CD1c-positive myeloid dendritic cell (primary cell): ENCODE results near the gene ENO3.
A peak's percentile ranks its signal among the peaks of the same experiment; 100 is the strongest.

Experiments used
- DNase-seq: peaks from one replicate; pipeline ENCODE4 v3.0.0-alpha.2; 2016; ENCODE audit errors: extremely low spot score

ENO3 gene

DNA sequence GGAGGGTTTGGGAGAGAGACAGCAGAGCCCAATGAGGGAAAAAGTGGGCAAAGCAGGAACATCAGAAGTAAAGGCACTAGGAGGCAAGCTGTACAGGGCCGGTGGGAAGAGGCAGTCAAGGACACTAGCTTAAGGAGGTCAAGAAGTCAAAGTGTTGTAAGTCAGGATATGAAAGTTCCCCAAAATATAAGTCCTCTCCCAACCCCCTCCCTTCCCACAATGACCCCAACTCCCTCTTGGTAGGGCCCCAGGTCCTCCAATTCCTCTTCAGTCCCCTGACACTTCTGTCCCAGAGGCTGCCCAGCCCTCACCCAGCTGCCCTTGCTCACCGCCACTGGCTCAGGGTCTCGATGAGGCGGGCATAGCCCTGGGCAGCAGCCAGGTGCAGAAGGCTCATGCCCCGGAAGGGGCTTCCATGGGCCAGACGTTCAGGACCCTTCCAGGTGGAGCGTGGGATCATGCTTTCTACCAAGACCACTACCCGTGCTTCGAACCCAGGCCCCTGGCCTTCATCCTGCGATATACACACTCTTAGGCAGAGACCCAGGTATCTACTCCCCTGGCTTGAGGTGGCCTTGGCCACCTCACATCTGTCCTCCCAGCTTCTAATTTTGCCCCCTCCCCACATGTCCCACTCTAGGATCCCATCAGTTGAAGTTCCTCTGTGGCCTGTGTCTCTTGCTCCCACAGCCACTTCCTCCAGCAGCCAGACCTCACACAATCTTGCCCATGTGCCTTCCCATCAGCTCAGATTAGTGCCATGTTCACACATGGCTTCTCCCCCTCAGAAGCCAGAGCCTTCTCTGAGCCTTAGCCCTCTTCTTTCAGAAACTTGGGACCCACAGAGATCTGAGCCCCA lies 22.6 kb downstream of the ENO3 start:
- DNase-seq, result peak; percentile 34

DNA sequence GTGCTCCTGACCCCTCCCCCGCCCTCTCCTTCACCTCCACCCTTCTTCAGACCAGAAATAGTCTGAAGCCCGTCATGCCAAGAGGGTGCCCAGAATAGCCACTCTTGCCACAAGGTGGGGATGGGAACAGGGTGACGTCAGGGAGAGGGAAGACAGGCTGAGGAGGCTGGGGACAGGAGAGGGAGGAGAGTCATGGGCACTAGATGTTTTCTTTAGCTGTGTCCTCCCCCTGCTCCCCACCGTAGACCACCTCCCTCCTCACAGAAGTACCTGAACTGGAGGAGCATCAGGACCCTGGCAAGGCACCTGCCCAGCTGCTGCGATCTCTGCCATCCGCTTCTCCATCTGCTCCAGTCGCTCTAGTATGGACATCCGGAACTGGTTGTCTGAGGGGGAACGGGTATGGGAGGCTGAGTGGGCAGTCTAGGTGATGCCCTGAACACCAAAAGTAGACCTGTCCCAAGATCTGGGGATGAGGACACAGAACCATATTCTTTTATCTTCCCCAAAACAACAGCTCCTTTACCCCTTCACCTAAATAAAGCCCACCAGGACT lies 23.3 kb downstream of the ENO3 start:
- no peak for DNase-seq

DNA sequence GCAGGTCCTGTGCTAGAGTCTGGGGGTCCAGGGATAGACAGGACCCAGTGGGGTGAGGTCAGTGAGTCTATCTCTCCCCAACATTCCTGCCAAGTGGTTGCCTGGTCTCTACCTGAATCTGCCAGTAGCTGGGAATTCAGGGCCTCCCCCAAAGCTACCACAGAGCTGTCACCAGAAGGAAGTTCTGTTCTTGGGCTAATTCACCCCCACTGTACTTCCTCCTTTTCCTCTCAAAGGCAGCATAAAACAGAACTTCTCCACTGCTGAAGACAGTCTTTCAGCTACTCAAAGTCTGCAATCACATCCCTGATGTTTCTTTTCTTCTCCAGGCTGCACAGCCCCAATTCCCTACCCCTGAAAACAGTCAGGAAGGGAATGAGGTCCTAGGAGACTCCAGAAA lies 27.8 kb downstream of the ENO3 start:
- DNase-seq, result peak; percentile 75

DNA sequence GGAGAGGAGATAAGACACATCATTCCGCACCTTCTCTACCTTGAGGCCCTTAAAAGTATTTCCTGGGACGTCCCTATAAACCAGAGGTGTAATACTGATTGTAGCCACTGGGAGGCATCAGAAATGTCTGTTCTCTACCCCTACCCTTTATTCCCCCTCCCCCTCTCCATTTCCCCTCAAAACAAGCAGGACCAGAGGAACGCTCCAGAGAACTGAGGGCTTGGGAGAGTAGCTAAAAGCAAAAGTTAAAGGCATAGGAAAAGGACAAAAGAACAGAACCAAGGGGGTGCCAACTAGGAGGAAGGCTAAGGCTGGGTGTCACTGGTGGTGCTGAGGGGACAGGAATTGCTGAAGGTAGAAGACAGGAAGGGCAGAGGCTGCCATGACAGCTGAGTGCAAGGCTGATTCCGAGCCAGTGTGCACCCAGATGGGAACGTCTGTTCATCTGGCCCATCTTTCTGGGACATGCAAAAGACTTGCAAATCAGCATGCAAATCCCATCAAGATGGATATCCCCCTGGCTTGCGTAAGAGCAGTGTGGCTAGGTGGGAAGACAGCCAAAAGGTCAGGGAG lies 29.8 kb downstream of the ENO3 start:
- peak; percentile 58 for DNase-seq

DNA sequence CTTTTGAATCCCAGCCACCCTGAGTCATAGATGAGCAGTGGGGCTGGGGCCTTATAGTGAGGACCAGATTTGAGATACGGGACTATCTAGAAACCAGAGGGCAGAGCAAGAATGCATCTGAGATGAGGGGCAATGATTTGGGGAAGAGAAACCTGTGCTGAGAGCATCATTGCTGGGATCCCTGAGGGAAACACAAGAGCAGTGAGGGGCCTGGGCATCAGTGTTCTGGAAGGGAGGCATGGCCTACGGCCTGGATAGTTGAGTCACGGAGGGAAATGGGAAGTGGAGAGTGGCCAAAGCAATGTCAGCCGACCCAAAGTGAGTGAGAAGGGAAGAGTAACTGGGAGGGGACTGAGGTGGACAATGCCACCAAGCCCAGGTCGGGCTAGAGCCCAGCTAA lies 31.4 kb downstream of the ENO3 start:
- peak; percentile 38 for DNase-seq

DNA sequence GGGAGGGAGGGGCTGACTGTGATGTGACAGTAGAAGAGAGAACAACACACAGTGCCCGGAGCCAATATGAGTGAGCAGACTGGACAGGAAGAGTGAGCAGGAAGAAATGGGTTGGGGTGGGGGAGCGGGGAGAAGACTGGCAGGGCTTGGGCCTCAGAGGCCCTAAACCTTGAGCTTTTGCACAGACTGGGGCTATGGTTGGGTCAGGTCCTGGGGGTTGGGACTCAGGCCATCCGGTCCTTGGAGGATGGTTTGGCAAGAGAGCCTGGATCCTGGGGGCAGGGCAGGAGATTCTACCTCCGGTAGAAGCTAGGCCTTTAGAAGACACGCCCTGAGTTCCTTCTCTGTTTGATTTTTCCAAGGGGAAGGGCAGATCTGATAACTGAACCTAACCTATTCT lies 35.5 kb downstream of the ENO3 start:
- DNase-seq, result peak; percentile 15

DNA sequence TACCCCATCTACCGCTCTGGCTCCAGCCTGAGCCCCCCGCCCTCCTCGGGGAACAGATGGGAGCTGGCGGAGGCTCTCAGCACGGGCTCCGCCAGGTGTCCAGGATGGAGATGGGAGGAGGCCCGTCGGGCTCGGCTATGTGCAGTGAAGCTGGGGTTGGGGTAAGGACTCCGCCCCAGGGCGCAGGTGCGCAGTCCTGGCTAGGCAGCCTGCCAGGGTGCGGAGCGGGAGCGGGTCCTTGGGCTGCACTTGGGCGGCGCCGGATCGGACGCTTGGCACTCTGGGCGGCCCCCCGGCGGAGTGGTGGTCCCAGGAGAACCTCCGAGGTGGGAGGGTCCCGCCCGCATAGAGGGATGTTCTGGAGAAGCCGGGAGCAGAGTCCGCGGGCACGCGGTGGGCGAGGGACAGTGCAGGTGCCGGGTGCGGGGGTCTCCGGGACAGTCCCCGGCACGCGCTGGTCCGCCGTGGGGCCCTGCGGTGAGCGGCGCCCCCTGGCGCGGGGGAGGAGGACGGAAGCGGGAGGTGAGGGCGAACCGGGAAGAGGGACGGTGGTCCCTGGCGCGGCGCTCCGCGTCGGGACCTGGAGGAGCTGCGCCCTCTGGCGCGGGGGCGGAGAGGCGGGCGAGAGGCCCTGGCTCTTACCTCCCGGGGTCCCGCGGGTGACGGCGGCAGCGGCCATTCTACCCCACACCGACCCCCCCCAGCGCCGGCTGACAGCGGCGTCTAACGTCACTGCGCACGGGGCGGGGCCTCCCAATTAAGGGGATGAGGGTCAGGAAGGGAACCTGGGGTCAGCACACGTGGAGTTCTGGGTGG lies 36.2 kb downstream of the ENO3 start, which contains the start of gene CAMTA2:
TSS of gene CAMTA2 (minus strand) at position 725 of the 816 bp plus-strand sequence. CDS start 1,453 bp downstream, outside the sequence.
- DNase-seq, result peak; percentile 86

DNA sequence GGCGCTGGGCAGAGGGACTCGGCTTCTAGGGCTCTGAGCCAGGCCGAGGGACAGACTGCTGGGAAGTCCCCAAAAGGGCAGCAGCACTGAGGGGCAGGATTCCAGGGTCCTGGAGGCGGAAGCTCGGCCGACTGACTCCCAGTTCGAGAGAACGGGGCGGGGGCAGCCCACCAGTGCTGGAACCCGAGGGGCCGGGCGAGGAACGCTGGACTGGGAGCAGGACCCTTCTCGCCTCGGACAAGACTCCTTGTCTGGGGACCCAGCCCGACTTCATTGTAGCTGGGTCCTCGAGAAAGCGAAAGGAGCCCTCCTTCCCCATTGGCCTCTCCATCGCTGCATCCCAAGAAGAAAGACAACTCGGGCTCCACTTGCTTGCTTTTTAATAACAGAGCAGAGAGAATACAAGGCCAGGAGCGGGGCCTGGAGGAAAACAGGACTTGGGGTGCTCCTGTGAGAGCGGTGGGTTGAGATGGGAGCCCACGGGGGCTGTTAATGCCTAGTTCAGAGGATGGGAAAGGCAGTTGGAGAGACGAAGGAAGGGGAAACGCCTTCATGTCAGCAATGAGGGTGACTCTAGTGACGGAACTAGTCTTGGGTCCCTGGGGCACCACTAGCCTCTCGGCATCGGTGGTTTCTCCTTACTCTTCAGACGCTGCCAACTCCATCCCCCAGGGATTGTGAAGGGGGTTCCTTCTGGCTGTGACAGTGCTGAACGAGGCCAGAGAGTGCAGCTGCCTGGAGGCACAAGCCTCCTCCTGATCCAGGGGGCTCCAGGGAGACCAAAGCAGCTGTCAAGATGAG lies 37.0 kb downstream of the ENO3 start:
- peak; percentile 18 for DNase-seq

DNA sequence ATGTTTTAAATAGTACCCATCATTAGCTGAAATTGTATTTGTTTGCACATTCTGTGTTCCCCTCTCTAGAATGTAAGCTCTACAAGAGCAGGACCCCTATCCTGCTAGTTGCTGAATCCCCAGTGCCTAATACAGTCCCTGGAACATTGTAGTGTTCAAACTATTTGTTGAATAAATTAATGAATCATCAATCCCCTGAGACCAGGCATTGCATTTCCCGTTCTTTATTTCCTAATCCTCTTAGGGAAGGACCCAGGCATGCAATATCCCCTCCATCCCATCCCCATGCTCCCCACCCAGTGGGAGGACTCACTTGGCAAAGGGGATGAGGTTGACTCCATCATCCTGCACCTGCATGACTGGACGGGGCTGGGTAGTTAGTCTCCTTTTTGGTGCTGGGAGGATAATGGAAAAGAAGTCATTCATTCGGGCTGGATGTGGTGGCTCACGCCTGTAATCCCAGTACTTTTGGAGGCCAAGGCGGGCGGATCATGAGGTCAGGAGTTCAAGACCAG lies 43.2 kb downstream of the ENO3 start:
- no peak for DNase-seq

DNA sequence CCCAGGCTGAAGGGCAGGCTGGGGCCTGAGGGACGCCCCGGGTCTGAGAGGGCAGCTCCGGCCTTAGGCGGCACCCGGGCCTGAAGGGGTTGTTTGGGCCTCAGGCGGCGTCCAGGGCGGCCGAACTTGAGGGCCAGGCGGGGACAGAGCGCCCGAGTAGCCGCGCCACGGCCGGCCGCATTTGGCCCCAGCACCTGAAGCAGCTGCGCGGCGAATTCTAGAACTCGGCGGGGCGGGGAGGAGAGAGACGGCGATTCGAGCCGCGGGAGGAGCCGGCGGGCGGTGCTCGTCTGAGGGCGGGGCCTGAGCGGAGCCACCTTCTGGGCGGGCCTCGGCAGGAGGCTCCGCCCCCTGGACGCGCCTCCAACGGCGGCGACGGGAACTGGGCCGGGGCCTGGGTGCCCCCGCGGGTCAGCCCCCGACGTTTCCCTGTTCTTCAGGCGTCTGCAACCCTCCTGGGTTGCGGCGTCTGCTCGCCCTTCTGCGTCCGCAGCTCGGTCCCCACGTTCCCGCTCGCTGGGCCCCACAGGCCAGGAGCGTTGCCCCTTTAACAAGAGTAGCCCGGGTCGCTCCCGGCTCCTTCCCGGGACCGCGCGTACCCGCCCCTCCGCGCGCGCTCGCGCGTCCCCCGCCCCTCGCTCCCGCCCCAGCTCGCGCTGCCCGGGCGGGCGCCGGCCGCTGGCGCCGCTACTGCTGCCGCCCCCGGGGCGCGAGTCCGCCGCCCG lies 46.5 kb downstream of the ENO3 start, which contains the start of the genes INCA1 and KIF1C:
TSS of gene INCA1 (minus strand) at position 221 of the 725 bp plus-strand sequence. CDS start 3,085 bp downstream, outside the sequence.
TSS of gene KIF1C (plus strand) at position 649 of the 725 bp plus-strand sequence. CDS start 2,297 bp downstream, outside the sequence.
- peak; percentile 96 for DNase-seq

DNA sequence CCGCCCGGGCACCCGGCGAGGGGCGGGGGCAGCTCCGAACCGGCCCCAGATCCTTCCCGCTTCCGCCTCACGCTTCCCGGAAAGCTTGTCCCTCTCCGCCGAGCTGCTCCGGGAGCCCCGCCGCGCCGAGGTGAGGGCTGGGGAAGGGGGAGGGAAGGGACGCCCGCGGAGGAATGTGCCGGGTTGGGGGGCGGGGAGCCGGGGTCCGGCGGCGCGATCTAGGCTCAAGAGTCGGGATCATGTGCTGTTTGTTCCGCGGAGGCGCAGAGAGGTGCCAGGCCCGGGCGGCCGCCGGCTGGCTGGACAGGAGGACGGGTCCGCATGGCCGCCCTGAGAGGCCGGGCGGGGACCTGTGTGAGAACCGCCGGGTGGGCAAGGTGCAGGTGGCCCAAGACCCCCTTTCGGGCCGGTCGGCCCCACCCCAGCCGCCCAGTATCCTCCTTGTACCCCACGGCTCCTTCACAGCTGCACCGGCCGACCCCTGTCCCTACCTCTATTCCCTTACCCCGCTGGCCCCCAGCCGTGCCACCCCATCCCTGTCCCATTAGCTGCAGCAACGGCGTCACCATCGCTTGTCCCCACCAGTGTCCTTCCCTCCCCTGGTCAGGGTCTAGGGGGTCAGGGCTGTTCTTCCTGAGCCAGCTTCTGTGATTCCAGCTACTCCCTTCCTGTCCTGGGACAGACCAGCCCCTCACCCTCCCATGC lies 47.3 kb downstream of the ENO3 start:
- no peak for DNase-seq

DNA sequence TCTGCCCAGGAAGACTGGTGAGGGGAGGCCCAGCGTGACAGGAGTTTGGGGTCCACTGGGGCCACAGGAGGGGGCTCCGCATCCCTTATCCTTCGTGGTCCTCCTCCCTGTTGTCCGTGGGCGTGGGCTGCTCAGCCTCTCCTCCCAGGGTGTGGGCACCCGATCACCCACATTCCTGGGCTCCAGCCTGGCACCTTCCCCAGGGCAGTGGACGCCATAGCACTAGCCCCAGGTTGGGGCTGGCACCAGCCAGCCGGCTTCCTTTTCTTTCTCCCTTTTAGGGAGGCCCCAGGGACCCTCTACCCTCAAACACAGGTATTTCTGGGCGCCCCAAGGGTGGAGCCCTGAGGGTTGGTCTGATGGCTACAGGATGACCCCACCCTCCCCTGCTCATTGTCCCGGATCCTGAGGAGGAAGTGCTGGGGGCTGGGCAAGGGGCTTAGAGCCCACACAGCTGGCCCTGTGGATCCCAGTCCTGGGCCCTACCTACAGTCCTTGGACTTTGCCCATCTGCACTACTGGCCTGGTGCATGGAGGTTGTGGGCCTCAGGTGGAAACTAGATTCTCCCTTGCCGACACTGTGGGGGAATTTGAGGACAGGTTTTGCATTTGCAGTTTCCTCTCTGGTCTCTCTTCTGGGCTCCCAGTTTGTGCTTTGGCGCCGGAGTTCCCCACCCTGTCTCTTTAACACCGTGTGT lies 48.0 kb downstream of the ENO3 start:
- DNase-seq, result no peak

DNA sequence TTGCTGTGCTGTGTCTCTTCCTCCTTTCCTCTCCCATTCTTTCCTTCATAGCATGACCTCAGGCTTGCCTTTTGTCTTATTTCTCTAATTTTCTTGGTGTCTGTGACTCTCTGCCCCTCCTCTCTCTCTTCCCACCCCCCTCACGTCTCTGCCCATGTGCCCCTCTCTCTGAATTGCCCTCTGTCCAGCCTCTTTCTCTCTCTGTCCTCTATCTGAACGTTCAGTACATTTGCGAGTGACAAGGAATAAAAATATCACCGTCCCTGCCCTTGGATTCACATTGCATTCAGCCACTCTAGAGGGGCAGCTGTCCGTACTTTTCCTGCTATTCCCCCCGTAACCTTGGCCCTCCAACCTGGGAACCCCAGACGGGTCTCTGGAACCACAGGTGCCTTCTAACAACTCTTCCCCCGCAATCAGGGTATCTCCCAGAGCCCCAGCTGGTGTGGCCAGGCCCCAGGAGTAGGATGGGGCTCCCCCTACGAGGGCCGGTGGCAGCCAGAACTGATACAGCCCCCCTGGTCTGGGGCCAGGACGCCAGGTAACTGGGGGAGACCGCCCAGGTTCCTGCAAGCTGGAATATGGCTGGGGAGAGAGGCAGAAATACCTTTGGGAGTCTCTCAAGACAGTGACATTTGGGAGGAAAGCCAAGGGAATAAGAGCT lies 48.6 kb downstream of the ENO3 start:
- DNase-seq, result no peak

DNA sequence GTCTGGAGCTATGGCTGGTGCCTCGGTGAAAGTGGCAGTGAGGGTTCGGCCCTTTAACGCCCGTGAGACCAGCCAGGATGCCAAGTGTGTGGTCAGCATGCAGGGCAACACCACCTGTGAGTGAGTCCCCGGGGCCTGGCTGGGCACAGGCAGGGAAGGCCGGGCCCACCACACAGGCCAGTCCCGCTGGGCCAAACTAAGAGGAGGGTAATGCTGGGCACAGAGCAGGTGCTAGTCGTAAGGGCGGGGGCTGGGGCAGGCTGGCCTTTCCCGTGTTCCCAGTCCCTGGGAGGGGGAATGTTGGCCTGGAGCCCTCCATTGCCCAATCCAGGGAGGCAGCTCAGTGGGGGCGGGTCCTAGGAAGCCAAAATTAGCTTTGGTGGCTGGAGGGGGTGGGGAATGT lies 49.3 kb downstream of the ENO3 start:
- DNase-seq, result no peak

DNA sequence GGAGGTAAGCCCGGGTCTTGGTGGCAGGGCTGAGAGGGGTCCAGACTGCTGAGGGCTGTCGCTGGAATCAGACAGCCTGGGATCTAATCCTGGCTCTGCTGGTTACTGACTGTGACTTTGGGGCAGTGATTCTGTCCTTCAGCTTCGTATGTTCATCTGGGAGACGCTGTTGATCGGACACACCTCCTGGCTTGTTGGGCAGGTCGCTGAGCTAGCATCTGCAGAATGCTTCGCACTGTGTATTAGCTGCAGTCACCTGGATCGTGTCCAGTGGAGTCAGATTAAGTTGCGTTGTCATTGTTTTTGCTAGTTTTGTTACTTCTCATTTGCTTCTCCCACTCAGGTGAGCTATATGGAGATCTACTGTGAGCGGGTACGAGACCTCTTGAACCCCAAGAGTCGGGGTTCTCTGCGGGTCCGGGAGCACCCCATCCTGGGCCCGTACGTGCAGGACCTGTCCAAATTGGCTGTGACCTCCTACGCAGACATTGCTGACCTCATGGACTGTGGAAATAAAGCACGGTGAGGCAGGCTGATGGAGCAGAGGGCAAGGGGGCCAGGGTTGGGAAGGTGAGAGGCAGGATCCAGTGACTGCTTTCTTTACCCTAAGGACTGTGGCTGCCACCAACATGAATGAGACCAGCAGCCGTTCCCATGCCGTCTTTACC lies 51.3 kb downstream of the ENO3 start:
- no peak for DNase-seq

DNA sequence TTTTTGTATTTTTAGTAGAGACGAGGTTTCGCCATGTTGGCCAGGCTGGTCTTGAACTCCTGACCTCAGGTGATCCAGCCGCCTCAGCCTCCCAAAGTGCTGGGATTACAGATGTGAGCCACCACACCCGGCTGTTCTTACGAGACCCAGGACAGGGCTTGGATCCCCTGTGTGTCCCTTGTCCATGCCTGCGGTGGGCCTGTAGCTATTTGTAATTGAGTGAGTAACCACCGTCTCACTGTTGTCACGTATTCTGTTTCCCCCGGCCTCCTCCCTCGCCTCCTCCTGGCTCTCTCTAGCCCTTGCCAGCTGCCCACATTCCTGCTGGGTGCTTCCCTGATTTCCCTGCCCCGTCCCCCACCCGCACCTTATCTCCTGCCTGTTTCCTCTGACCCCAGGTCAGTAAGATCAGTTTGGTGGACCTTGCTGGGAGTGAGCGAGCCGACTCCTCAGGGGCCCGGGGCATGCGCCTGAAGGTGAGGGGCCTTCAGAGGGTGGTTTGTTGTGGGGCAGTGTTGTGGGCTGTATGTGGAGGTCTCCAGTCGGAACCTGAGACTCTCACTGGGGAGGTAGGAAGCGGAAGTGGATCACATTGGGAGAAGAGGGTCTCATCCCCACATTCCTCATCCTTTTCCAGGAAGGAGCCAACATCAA lies 52.4 kb downstream of the ENO3 start:
- DNase-seq, result no peak
